ENCODE measurements around the gene SLC5A2.

GRCh38 chr16:31525113-31525512, 42.2 kb downstream of the SLC5A2 start:
- TF ChIP-seq POLR2A (IDR thresholded peaks at IDR 0.05): no peak
- TF ChIP-seq, protein P1, sequence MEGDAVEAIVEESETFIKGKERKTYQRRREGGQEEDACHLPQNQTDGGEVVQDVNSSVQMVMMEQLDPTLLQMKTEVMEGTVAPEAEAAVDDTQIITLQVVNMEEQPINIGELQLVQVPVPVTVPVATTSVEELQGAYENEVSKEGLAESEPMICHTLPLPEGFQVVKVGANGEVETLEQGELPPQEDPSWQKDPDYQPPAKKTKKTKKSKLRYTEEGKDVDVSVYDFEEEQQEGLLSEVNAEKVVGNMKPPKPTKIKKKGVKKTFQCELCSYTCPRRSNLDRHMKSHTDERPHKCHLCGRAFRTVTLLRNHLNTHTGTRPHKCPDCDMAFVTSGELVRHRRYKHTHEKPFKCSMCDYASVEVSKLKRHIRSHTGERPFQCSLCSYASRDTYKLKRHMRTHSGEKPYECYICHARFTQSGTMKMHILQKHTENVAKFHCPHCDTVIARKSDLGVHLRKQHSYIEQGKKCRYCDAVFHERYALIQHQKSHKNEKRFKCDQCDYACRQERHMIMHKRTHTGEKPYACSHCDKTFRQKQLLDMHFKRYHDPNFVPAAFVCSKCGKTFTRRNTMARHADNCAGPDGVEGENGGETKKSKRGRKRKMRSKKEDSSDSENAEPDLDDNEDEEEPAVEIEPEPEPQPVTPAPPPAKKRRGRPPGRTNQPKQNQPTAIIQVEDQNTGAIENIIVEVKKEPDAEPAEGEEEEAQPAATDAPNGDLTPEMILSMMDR (IDR thresholded peaks at IDR 0.05): no peak
